NCI-H2081 treated with DMSO at 0.1 percent for 48 hours (cell line): ENCODE results near the gene UGT1A5.
"Not testable (repeated sequence)": the region's sequence is repeated elsewhere in the genome, so short reads cannot be mapped to it uniquely, and the experiment has no call there.

Source experiments
- DNase-seq: peaks from one replicate; lab custom pipeline; 2025; lab: John Stamatoyannopoulos, UW

UGT1A5 gene

DNA sequence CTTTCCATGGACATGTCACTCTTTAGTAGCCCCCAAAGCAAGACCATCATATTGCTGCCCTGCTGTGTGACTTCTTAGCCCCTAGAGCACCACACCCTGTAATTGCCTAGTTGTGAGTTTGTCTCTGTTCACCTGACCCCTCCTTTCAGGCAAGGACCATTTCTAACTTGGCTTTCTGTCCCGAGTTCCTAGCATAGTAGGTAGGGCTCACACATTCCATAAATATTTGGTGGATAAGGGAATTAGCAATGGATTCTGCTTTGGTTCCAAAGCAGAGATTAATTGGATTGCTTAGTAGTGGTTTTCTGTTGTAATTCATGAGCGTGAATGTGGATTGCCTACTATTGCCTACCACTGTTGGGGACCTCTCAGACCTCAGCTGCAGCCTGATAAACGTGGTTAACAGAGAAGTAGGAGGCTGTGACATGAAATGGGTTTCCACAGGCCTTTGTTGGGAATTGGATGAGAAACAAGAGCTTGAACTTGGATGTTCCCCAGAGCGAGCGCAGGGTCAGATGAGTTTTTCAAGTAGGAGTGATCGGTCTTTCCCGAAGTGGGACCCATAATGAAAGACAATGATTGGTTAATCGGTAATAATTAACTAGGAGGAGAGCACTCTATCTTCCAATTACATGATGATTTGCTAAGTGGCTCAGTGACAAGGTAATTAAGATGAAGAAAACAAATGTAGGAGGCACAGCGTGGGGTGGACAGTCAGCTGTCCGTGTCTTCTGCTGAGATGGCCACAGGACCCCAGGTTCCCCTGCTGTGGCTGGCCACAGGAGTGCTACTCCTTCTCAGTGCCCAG is 34.0 kb downstream of the UGT1A5 start:
- DNase-seq = no peak

DNA sequence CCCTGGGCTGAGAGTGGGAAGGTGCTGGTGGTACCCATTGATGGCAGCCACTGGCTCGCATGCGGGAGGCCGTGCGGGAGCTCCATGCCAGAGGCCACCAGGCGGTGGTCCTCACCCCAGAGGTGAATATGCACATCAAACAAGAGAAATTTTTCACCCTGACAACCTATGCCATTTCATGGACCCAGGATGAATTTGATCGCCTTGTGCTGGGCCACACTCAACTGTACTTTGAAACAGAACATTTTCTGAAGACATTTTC is 34.5 kb downstream of the UGT1A5 start:
- no peak for DNase-seq

- not testable (repeated sequence) for DNase-seq
Observed at GRCh38 chr2:233750689-233751088, 38.0 kb downstream of the UGT1A5 start.

DNA sequence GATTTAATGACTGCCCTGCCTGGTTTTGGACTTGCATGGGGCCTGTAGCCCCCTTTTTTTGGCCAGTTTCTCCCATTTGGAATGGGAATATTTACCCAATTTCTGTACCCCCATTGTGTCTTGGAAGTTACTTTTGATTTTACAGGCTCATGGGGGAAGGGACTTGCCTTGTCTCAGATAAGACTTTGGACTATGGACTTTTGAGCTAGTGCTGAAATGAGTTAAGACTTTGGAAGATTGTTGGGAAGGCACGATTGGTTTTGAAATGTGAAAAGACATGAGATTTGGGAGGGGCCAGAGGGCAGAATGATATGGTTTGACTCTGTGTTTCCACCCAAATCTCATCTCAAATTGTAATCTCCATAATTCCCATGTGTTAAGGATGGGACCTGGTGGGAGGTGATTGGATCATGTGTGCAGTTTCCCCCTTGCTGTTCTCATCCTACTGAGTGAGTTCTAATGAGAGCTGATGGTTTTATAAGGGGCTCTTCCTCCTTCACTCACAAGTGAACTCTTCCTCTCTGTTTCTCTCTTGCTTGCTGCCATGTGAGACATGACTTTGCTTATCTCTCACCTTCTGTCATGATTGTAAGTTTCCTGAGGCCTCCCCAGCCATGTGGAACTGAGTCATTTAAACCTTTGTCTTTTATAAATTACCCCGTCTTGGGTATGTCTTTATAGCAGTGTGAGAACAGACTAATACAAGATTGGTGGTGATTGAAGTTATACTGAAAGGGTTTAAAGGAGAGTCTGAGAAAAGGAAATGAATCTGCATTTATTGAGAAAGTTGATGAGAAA is 38.7 kb downstream of the UGT1A5 start:
- not testable (repeated sequence) for DNase-seq

GRCh38 chr2:233754872-233755611 is 42.3 kb downstream of the UGT1A5 start:
- DNase-seq = no peak

GRCh38 chr2:233756429-233757081 is 43.8 kb downstream of the UGT1A5 start:
- no peak for DNase-seq

- DNase-seq = no peak
Observed at GRCh38 chr2:233758141-233758540, 45.4 kb downstream of the UGT1A5 start.

DNA sequence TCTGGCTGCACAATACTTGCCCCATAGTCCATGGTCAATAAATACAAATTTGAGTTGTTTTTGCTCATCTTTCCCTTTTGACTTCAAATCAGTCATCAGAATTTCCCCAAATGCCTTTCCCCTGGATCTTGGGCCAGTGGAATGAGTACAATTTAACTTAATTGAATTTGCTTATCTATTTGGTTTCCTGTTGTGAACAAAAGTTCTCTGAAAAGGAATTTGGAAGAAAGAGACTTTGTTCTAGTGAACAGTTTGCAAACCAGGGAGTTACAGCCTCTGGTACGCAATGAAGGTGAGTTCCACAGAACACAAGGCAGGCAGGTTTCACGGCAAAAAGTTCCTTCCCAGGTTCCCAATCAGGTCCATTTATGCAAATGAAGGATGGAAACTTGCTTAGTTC is 46.1 kb downstream of the UGT1A5 start:
- DNase-seq = no peak

DNA sequence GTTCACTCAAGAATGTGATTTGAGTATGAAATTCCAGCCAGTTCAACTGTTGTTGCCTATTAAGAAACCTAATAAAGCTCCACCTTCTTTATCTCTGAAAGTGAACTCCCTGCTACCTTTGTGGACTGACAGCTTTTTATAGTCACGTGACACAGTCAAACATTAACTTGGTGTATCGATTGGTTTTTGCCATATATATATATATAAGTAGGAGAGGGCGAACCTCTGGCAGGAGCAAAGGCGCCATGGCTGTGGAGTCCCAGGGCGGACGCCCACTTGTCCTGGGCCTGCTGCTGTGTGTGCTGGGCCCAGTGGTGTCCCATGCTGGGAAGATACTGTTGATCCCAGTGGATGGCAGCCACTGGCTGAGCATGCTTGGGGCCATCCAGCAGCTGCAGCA is 47.3 kb downstream of the UGT1A5 start, which contains the start of gene UGT1A1:
UGT1A1 (plus strand) TSS at position 228 of the 400 bp plus-strand sequence; CDS start at position 246, 18 bp downstream.
- no peak for DNase-seq

GRCh38 chr2:233761040-233761769 is 48.5 kb downstream of the UGT1A5 start:
- DNase-seq = no peak

DNA sequence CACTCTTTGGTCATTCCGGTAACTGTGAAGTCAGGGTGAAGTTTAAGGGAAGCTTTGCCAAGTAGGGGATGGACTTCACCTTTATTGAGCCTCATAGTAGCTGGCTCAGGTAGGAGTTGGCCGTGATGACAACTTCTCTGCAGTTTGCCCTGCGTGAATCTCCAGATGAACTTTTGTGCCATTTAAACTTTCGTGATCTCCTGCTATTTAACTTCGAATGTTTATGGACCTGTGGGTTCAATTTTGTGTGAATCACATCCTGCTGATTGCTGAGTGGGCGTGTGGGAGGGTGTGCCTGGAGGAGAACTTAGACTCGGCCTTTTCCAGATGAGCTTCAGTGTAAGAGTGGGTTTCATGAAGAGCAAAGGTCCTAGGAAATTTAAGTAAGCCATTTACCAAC is 51.6 kb downstream of the UGT1A5 start:
- no peak for DNase-seq

GRCh38 chr2:233764761-233765160 is 52.1 kb downstream of the UGT1A5 start:
- DNase-seq = no peak

DNA sequence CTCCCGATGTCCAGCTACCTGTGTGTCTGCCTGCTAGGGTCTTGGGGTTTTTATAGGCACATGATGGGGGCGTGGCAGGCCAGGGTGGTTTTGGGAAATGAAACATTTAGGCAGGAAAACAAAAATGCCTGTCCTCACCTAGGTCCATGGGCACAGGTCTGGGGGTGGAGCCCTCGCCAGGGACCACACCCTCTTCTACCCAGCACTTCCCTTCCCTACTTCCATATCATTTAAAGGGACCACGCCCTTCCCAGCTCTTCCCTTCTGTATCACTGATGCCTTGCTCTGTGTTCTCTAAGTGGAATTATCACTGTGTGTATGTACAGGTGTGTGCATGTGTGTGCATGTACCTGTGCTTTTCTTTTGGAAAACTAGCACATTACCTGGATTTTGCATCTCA is 53.7 kb downstream of the UGT1A5 start:
- no peak for DNase-seq

GRCh38 chr2:233768076-233768475 is 55.4 kb downstream of the UGT1A5 start:
- DNase-seq = no peak

DNA sequence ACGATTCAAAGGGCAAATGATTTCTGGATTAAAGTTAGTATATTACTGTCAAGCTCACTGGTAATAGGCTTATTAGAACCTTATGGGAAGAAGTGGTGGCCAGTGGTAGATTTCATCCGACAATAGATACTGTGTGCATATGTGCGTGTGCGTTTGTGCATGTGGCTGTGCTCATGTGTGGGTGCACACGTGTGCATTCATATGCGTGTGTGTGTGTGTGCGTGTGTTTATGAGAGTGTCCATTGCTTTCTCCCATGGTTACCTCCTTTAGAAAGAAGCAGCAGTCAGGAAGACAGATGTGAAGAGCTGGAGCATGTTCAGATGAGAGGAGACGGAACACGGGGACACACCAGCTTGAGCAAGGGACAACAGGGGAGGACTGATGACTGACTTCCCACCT is 56.6 kb downstream of the UGT1A5 start:
- DNase-seq = no peak

GRCh38 chr2:233772153-233772552 is 59.4 kb downstream of the UGT1A5 start:
- no peak for DNase-seq

GRCh38 chr2:233772583-233772982 is 59.9 kb downstream of the UGT1A5 start:
- no peak for DNase-seq

DNA sequence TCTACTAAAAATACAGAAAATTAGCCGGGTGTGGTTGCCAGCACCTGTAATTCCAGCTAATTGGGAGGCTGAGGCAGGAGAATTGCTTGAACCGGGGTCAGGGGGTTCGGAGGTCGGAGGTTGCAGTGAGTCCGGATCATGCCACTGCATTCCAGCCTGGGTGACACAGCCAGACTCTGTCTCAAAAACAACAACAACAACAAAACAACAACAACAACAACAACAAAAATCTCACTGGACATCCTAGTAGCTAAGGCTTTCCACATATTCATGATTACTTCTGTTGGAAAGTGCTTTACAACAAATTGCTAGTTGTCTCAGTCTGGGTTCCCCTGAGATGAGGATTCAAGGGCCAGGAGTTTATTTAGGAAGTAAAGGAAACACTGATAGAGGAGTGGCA is 61.1 kb downstream of the UGT1A5 start:
- no peak for DNase-seq

DNA sequence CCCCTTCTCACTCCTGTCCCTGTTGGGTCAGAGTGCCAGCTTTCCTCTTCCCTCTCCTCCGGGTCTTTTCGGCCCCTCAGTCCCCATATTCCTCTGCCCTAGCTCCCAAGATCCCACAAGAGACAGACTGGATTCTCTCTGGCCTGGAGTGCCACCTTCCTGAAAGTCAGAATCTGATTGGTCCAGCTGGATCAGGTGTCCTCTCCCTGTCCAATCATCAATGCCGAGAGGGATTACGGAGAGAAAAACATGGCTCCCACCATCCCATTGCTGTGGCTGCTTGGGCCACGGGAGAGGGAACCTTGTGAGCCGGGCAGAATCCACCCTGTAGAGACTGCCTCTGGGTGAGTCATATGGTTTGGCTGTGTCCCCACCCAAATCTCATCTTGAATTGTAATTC is 62.7 kb downstream of the UGT1A5 start:
- DNase-seq = no peak

GRCh38 chr2:233778030-233778429 is 65.3 kb downstream of the UGT1A5 start, which contains the start of gene MROH2A:
MROH2A (plus strand) TSS chr2:233778330; CDS start chr2:233779359, 1,029 bp downstream.
- DNase-seq = no peak

DNA sequence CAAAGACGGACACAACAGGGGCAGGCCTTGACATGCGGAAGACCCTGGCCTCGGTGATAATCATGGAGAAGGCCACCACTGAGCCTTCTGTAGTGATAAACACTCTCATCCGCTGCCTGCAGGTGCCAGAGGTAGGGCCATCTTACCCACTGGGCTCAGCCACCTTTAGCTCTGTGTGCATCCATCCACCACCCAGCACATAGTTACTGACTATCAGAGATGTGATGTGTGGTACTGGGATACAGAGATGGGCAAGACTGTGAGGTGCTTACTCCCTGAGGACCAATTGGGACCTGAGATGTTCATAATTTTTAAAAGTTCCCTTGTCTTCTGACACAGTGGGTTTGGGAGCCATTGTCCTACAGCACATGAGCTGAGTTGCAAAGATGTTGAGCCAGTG is 67.0 kb downstream of the UGT1A5 start:
- no peak for DNase-seq
